AG10803 (cell line): ENCODE data around the gene APBB2.

Experiments
- DNase-seq: peaks from one replicate; pipeline ENCODE4 v3.0.0; 2010; ENCODE audit warnings: low read depth
- H3K4me3 ChIP-seq: 2 replicates; pipeline ENCODE4 v1.5.1; 2011; ENCODE audit warnings: mild to moderate bottlenecking, low read length, control low read depth
- CTCF ChIP-seq: conservative IDR thresholded peaks from 2 replicates; pipeline ENCODE4 v1.5.1; 2011; ENCODE audit warnings: mild to moderate bottlenecking, low read length, control low read depth, inconsistent platforms

APBB2 gene

GRCh38 chr4:41076481-41076880 lies 137.9 kb downstream of the APBB2 start:
- no peak for TF ChIP-seq CTCF
- DNase-seq = no peak
- H3K4me3 ChIP-seq = no peak overlapping the region

GRCh38 chr4:41074215-41074614 lies 140.1 kb downstream of the APBB2 start:
- H3K4me3 ChIP-seq = no peak overlapping the region
- no peak for TF ChIP-seq CTCF
- DNase-seq = no peak

GRCh38 chr4:41072021-41072777 lies 142.1 kb downstream of the APBB2 start:
- no peak for TF ChIP-seq CTCF
- H3K4me3 ChIP-seq = no peak overlapping the region

GRCh38 chr4:41070516-41071281 lies 143.6 kb downstream of the APBB2 start:
- peak; percentile 43 for DNase-seq
- no peak for TF ChIP-seq CTCF
- H3K4me3 ChIP-seq = no peak overlapping the region

More at GRCh38 chr4:41072021-41072777, 142.1 kb downstream of the APBB2 start:
- DNase-seq = no peak

GRCh38 chr4:41069838-41070237 lies 144.5 kb downstream of the APBB2 start:
- no peak overlapping the region for H3K4me3 ChIP-seq
- TF ChIP-seq CTCF = no peak
- DNase-seq = no peak

GRCh38 chr4:41069257-41069656 lies 145.1 kb downstream of the APBB2 start:
- peak; percentile 54 for DNase-seq
- no peak overlapping the region for H3K4me3 ChIP-seq
- no peak for TF ChIP-seq CTCF

GRCh38 chr4:41067369-41067768 lies 147.0 kb downstream of the APBB2 start:
- TF ChIP-seq CTCF = no peak
- peak; percentile 25 for DNase-seq
- H3K4me3 ChIP-seq = no peak overlapping the region
